ENCODE measurements around the gene ALDH3B2.
"Not testable (repeated sequence)": the region's sequence is repeated elsewhere in the genome, so short reads cannot be mapped to it uniquely, and the experiment has no call there.

Gene ALDH3B2

DNA sequence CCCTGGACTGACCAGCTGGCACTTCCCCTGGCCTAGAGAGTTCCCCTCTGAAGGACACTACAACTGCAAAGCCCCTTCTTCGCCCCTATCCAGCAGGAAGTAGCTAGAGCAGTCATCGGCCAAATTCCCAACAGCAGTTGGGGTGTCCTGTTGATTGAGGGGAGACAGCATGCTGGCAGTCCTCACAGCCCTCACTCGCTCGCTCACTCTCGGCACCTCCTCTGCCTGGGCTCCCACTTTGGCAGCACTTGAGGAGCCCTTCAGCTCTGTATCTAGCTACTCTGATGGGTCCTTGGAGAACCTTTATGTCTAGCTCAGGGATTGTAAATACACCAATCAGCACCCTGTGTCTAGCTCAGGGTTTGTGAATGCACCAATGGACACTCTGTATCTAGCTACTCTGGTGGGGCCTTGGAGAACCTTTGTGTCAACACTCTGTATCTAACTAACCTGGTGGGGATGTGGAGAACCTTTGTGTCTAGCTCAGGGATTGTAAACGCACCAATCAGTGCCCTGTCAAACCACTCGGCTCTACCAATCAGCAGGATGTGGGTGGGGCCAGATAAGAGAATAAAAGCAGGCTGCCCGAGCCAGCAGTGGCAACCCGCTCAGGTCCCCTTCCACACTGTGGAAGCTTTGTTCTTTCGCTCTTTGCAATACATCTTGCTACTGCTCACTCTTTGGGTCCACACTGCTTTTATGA, 48.1 kb downstream of the ALDH3B2 start:
- WGBS: 85% methylated on average over 10 of the region's 10 CpGs
- not testable (repeated sequence) for H3K36me3 ChIP-seq (ENCODE audit: insufficient read depth, low read length)

DNA sequence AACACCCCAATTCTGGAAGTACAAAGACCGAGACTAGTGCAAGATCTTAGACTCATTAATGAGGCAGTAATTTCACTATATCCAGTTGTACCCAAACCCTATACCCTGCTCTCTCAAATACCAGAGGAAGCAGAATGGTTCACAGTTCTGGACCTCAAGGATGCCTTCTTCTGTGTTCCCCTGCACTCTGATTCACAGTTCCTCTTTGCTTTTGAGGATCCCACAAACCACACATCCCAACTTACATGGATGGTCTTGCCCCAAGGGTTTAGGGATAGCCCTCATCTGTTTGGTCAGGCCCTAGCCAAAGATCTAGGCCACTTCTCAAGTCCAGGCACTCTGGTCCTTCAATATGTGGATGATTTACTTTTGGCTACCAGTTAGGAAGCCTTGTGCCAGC, 50.6 kb downstream of the ALDH3B2 start:
- 88% methylated on average over 1 of the region's 1 CpG for WGBS
- not testable (repeated sequence) for H3K9ac ChIP-seq (ENCODE audit: low read depth, low read length)

More for the DNA sequence above, 48.1 kb downstream of the ALDH3B2 start:
- not testable (repeated sequence) for H3K4me1 ChIP-seq (ENCODE audit: insufficient read depth, low read length); H3K4me3 ChIP-seq (ENCODE audit: low read length); H3K9ac ChIP-seq (ENCODE audit: low read depth, low read length); H3K9me3 ChIP-seq (ENCODE audit: insufficient read depth, low read depth, low read length); H3K27me3 ChIP-seq (ENCODE audit: insufficient read depth, low read length)
- H3K27ac ChIP-seq (ENCODE audit: low read depth, low read length): peak overlapping the region; percentile 85; the same call in 1 of the 2 replicates

DNA sequence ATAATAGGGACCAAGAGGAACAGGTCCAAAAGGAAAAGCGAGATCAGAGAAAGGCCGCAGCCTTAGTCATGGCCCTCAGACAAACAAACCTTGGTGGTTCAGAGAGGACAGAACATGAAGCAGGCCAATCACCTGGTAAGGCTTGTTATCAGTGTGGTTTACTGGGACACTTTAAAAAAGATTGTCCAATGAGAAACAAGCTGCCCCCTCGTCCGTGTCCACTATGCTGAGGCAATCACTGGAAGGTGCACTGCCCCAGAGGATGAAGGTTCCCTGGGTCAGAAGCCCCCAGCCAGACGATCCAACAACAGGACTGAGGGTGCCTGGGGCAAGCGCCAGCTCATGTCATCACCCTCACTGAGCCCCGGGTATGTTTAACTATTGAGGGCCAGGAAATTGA, 51.5 kb downstream of the ALDH3B2 start:
- H3K36me3 ChIP-seq (ENCODE audit: insufficient read depth, low read length); H3K27ac ChIP-seq (ENCODE audit: low read depth, low read length); H3K4me1 ChIP-seq (ENCODE audit: insufficient read depth, low read length); H3K4me3 ChIP-seq (ENCODE audit: low read length); H3K9me3 ChIP-seq (ENCODE audit: insufficient read depth, low read depth, low read length); H3K9ac ChIP-seq (ENCODE audit: low read depth, low read length); H3K27me3 ChIP-seq (ENCODE audit: insufficient read depth, low read length): not testable (repeated sequence)
- WGBS: 70% methylated on average over 6 of the region's 7 CpGs

More for the DNA sequence above, 50.6 kb downstream of the ALDH3B2 start:
- H3K27ac ChIP-seq (ENCODE audit: low read depth, low read length): peak overlapping the region; percentile 35; the same call in 1 of the 2 replicates
- not testable (repeated sequence) for H3K4me3 ChIP-seq (ENCODE audit: low read length); H3K27me3 ChIP-seq (ENCODE audit: insufficient read depth, low read length); H3K36me3 ChIP-seq (ENCODE audit: insufficient read depth, low read length); H3K4me1 ChIP-seq (ENCODE audit: insufficient read depth, low read length); H3K9me3 ChIP-seq (ENCODE audit: insufficient read depth, low read depth, low read length)

DNA sequence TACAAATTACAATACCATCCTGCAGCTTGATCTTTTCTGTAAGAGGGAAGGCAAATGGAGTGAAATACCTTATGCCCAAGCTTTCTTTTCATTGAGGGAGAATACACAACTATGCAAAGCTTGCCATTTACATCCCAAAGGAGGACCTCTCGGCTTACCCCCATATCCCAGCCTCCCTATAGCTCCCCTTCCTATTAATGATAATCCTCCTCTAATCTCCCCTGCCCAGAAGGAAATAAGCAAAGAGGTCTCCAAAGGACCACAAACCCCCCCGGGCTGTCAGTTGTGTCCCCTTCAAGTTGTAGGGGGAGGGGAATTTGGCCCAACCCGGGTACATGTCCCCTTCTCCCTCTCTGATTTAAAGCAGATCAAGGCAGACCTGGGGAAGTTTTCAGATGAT, 52.5 kb downstream of the ALDH3B2 start:
- Histone ChIP-seq H3K4me3 (ENCODE audit: low read length) (peak overlapping the region; percentile 70), H3K4me1 (ENCODE audit: insufficient read depth, low read length) (peaks cover 11% of the 10 kb centered on the region), H3K27me3 (ENCODE audit: insufficient read depth, low read length) (peaks cover 13% of the 10 kb centered on the region), H3K27ac (ENCODE audit: low read depth, low read length) (peak overlapping the region; percentile 55; the same call in 1 of the 2 replicates), H3K9ac (ENCODE audit: low read depth, low read length) (peak overlapping the region; percentile 84; the same call in 1 of the 2 replicates)
- WGBS: 0% methylated on average over 2 of the region's 3 CpGs
- H3K36me3 ChIP-seq (ENCODE audit: insufficient read depth, low read length); H3K9me3 ChIP-seq (ENCODE audit: insufficient read depth, low read depth, low read length): not testable (repeated sequence)

- Histone ChIP-seq H3K4me3 (ENCODE audit: low read length) (peak overlapping the region; percentile 70), H3K27ac (ENCODE audit: low read depth, low read length) (peak overlapping the region; percentile 55; the same call in 1 of the 2 replicates), H3K4me1 (ENCODE audit: insufficient read depth, low read length) (peaks cover 21% of the 10 kb centered on the region), H3K9ac (ENCODE audit: low read depth, low read length) (peak overlapping the region; percentile 84), H3K27me3 (ENCODE audit: insufficient read depth, low read length) (peaks cover 16% of the 10 kb centered on the region)
- H3K9me3 ChIP-seq (ENCODE audit: insufficient read depth, low read depth, low read length); H3K36me3 ChIP-seq (ENCODE audit: insufficient read depth, low read length): not testable (repeated sequence)
- under 1% methylated on average over 13 of the region's 13 CpGs for WGBS
Observed at GRCh38 chr11:67620621-67621020, 53.8 kb downstream of the ALDH3B2 start.

- H3K9me3 ChIP-seq (ENCODE audit: insufficient read depth, low read depth, low read length); H3K36me3 ChIP-seq (ENCODE audit: insufficient read depth, low read length): not testable (repeated sequence)
- H3K4me3 ChIP-seq (ENCODE audit: low read length): peak overlapping the region; percentile 70
- peaks cover 16% of the 10 kb centered on the region for H3K27me3 ChIP-seq (ENCODE audit: insufficient read depth, low read length)
- peak overlapping the region; percentile 84 for H3K9ac ChIP-seq (ENCODE audit: low read depth, low read length)
- H3K4me1 ChIP-seq (ENCODE audit: insufficient read depth, low read length): peaks cover 22% of the 10 kb centered on the region
- H3K27ac ChIP-seq (ENCODE audit: low read depth, low read length): peak overlapping the region; percentile 55; the same call in 1 of the 2 replicates
- 5% methylated on average over 33 of the region's 33 CpGs for WGBS
Observed at GRCh38 chr11:67619683-67620618, 54.5 kb downstream of the ALDH3B2 start.

- WGBS: 90% methylated on average over 40 of the region's 40 CpGs
- Histone ChIP-seq H3K4me3 (ENCODE audit: low read length) (0 out of 2 replicates have a peak overlapping the region, but pooled peaks have one; percentile 70), H3K4me1 (ENCODE audit: insufficient read depth, low read length) (peaks cover 22% of the 10 kb centered on the region), H3K27me3 (ENCODE audit: insufficient read depth, low read length) (peaks cover 16% of the 10 kb centered on the region)
- H3K9ac ChIP-seq (ENCODE audit: low read depth, low read length); H3K9me3 ChIP-seq (ENCODE audit: insufficient read depth, low read depth, low read length); H3K36me3 ChIP-seq (ENCODE audit: insufficient read depth, low read length); H3K27ac ChIP-seq (ENCODE audit: low read depth, low read length): not testable (repeated sequence)
Observed at GRCh38 chr11:67618901-67619659, 55.3 kb downstream of the ALDH3B2 start.

DNA sequence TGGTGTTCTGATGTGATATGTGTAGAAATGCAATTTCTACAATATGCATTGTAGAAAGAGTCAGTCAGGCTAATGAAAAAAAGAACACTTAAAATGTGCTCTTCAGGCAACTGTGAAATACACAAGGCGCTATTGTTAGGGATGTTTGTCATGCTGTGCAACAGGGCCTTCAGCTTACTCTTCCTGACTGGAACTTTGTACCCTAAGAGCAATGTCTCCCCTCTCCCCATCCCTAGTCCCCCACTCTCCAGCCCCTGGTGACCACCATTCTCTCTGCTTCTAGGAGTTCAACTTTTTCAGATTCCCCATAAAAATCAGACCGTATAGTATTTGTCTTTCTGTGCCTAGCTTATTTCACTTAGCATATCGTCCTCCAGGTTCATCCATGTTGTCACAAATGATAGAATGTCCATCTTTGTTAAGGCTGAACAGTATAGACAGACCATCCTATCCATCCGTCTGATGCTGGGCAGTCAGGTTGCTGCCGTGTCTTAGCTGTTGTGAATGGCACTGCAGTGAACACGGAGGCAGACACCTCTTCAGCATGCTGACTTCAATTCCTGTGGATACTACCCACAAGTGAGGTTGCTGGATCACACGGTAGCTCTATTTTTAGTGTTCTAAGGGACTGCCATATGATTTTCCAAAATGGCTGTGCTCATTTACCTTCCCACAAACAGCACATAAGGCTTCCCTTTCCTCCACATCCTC, 57.0 kb downstream of the ALDH3B2 start:
- 75% methylated on average over 7 of the region's 7 CpGs for WGBS

GRCh38 chr11:67616431-67617242, 57.8 kb downstream of the ALDH3B2 start:
- no peak overlapping the region for H3K9ac ChIP-seq (ENCODE audit: low read depth, low read length)
- peaks cover 22% of the 10 kb centered on the region for H3K4me1 ChIP-seq (ENCODE audit: insufficient read depth, low read length)
- H3K4me3 ChIP-seq (ENCODE audit: low read length): no peak overlapping the region
- no peaks in the 10 kb centered on the region for H3K9me3 ChIP-seq (ENCODE audit: insufficient read depth, low read depth, low read length)
- peaks cover 16% of the 10 kb centered on the region for H3K27me3 ChIP-seq (ENCODE audit: insufficient read depth, low read length)
- H3K36me3 ChIP-seq (ENCODE audit: insufficient read depth, low read length): peaks cover 9% of the 10 kb centered on the region; the same call in 1 of the 2 replicates
- WGBS: 45% methylated on average over 11 of the region's 11 CpGs
- H3K27ac ChIP-seq (ENCODE audit: low read depth, low read length): no peak overlapping the region

More for the DNA sequence above, 57.0 kb downstream of the ALDH3B2 start:
- no peak overlapping the region for H3K9ac ChIP-seq (ENCODE audit: low read depth, low read length)
- peaks cover 22% of the 10 kb centered on the region for H3K4me1 ChIP-seq (ENCODE audit: insufficient read depth, low read length)
- no peak overlapping the region for H3K27ac ChIP-seq (ENCODE audit: low read depth, low read length)
- peaks cover 16% of the 10 kb centered on the region for H3K27me3 ChIP-seq (ENCODE audit: insufficient read depth, low read length)
- peaks cover 2% of the 10 kb centered on the region; the same call in 1 of the 2 replicates for H3K36me3 ChIP-seq (ENCODE audit: insufficient read depth, low read length)
- H3K9me3 ChIP-seq (ENCODE audit: insufficient read depth, low read depth, low read length): no peaks in the 10 kb centered on the region
- no peak overlapping the region for H3K4me3 ChIP-seq (ENCODE audit: low read length)
